HepG2 (cell line): Measurements from ENCODE around the gene ALOXE3. TPM values are rescaled to one million over a fixed set of nuclear protein-coding genes. Genes with fewer than 3 reads are reported as not detected.

ENCODE experiments used
- AKNA ChIP-seq: sonication (generic); formaldehyde crosslinking; IDR thresholded peaks from 2 replicates; pipeline ENCODE4 v1.4.0; 2020; ENCODE audit warnings: missing genetic modification reagents, borderline replicate concordance
- GPBP1L1 ChIP-seq: sonication (generic); formaldehyde crosslinking; IDR thresholded peaks from 2 replicates; pipeline ENCODE4 v1.5.0; 2020; ENCODE audit warnings: mild to moderate bottlenecking, missing genetic modification reagents
- HBP1 ChIP-seq: IDR thresholded peaks from 2 replicates; pipeline ENCODE4 v1.6.1; 2016; ENCODE audit warnings: low read depth, control low read depth
- HOMEZ ChIP-seq: IDR thresholded peaks from 2 replicates; pipeline ENCODE4 v1.6.1; 2016; ENCODE audit warnings: low read depth
- HOXA3 ChIP-seq: sonication (generic); formaldehyde crosslinking; IDR thresholded peaks from 2 replicates; pipeline ENCODE4 v1.5.0; 2020; ENCODE audit warnings: missing genetic modification reagents
- MIXL1 ChIP-seq: IDR thresholded peaks from 2 replicates; pipeline ENCODE4 v1.6.1; 2016
- NBN ChIP-seq: fragments of 450-650 bp; conservative IDR thresholded peaks from 2 replicates; pipeline ENCODE4 v1.6.1; 2017
- SETDB1 ChIP-seq: sonication (generic); formaldehyde crosslinking; IDR thresholded peaks from 2 replicates; pipeline ENCODE4 v1.5.1; 2020; ENCODE audit warnings: missing genetic modification reagents, mild to moderate bottlenecking, borderline replicate concordance
- ZMYM2 ChIP-seq: sonication (generic); formaldehyde crosslinking; IDR thresholded peaks from 2 replicates; pipeline ENCODE4 v1.8.0; 2022; ENCODE audit warnings: mild to moderate bottlenecking, missing genetic modification reagents
- ZNF432 ChIP-seq: sonication (generic); formaldehyde crosslinking; IDR thresholded peaks from 2 replicates; pipeline ENCODE4 v1.5.0; 2020; ENCODE audit warnings: missing genetic modification reagents, mild to moderate bottlenecking, borderline replicate concordance
- ZNF501 ChIP-seq: sonication (generic); formaldehyde crosslinking; IDR thresholded peaks from 2 replicates; pipeline ENCODE4 v1.5.1; 2020; ENCODE audit warnings: mild to moderate bottlenecking, moderate library complexity, missing genetic modification reagents
- ZNF790 ChIP-seq: sonication (generic); formaldehyde crosslinking; IDR thresholded peaks from 2 replicates; pipeline ENCODE4 v1.8.0; 2022; ENCODE audit warnings: missing genetic modification reagents, mild to moderate bottlenecking, borderline replicate concordance
- ZNF850 ChIP-seq: sonication (generic); formaldehyde crosslinking; conservative IDR thresholded peaks from 2 replicates; pipeline ENCODE4 v1.9.0; 2021; ENCODE audit warnings: mild to moderate bottlenecking, missing genetic modification reagents
- polyA plus RNA-seq, 8 experiments: library from polyadenylated mRNA; depleted of rRNA in 3 of 8; stranded (reverse) in 7 of 8; unstranded in 1 of 8; fragments of >200 nt; fragmentation: Illumina TruSeq in 4 of 8; extraction: Trizol in 4 of 8; gene quantifications; 2 replicates each; pipeline versions ENCODE4 v1.2.1 to v1.2.3, GENCODE V29; 2011 to 2016; ENCODE audit warnings: low read depth in 4 of 8, missing spikeins in 1 of 8, mixed read lengths in 1 of 8; ENCODE audit not compliant: insufficient read depth in 1 of 8
- total RNA-seq, 5 experiments: library from RNA; depleted of rRNA; stranded (reverse); fragments of >200 nt; fragmentation: Illumina TruSeq; extraction: Trizol; gene quantifications; 2 replicates each; pipeline ENCODE4 v1.2.3, GENCODE V29; 2016; ENCODE audit warnings: low read depth in 1 of 5
- TF ChIP-seq, protein P1 (sequence below): sonication (generic); formaldehyde crosslinking; IDR thresholded peaks from 2 replicates; pipeline ENCODE4 v1.9.0; 2021; ENCODE audit warnings: missing genetic modification reagents, mild to moderate bottlenecking, borderline replicate concordance

Gene ALOXE3
- total and polyA plus RNA-seq, 2 of the 13 experiments (the other 11 are each of a cell fraction or from before 2014, with no cell fraction given): 0.07 TPM; not detected in 1

- TF ChIP-seq AKNA (CRISPR knock-in tag) (no peak), NBN (no peak), ZMYM2 (no peak), ZNF790 (CRISPR knock-in tag) (no peak), HBP1 (CRISPR knock-in tag) (0 out of 2 replicates have a peak, but pooled peaks have one; percentile 26), HOXA3 (CRISPR knock-in tag) (no peak), HOMEZ (no peak), ZNF501 (CRISPR knock-in tag) (no peak), GPBP1L1 (no peak), MIXL1 (CRISPR knock-in tag) (no peak), ZNF432 (no peak), SETDB1 (CRISPR knock-in tag) (no peak), ZNF850 (no peak; the same call in 1 of the 2 replicates)
- TF ChIP-seq, protein P1, sequence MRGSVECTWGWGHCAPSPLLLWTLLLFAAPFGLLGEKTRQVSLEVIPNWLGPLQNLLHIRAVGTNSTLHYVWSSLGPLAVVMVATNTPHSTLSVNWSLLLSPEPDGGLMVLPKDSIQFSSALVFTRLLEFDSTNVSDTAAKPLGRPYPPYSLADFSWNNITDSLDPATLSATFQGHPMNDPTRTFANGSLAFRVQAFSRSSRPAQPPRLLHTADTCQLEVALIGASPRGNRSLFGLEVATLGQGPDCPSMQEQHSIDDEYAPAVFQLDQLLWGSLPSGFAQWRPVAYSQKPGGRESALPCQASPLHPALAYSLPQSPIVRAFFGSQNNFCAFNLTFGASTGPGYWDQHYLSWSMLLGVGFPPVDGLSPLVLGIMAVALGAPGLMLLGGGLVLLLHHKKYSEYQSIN (CRISPR knock-in tag): no peak
These were observed 61.2 kb downstream of the ALOXE3 start (continued) for GRCh38 chr17:8056976-8057625.
